ENCODE data around the gene LRRK1.

- TF ChIP-seq CTCF (IDR thresholded peaks at IDR 0.05; ENCODE audit: low read length) (no peak), EZH2 (IDR thresholded peaks at IDR 0.05; ENCODE audit: borderline replicate concordance, low read length) (no peak)
Observed at GRCh38 chr15:101114166-101114565, 195.0 kb downstream of the LRRK1 start.
